Measurements from ENCODE around the gene HBS1L. TPM values are rescaled to one million over a fixed set of nuclear protein-coding genes. Genes with fewer than 3 reads are reported as not detected.

Gene HBS1L
- total and polyA plus RNA-seq, 4 donors = 32.7 to 89.0 (median 52.2) TPM

GRCh38 chr6:135104199-135104598 is 49.6 kb upstream of the HBS1L start:
- Histone ChIP-seq H3K27me3 (ENCODE audit: control insufficient read depth in 4 of 4, insufficient read depth in 4 of 4, low read length in 3 of 4) (no peaks in the 10 kb centered on the region), H3K9ac (ENCODE audit: low read depth in 1 of 2, low read length in 2 of 2) (no peak overlapping the region), H3K36me3 (ENCODE audit: control insufficient read depth in 4 of 4, insufficient read depth in 3 of 4, low read depth in 1 of 4, low read length in 3 of 4) (no peaks in the 10 kb centered on the region), H3K4me3 (ENCODE audit: low read depth in 1 of 3, low read length in 3 of 3) (no peak overlapping the region), H3K27ac (ENCODE audit: low read depth in 1 of 2, low read length in 2 of 2) (no peak overlapping the region), H3K4me1 (ENCODE audit: control insufficient read depth in 4 of 4, insufficient read depth in 4 of 4, low read length in 3 of 4) (no peaks in the 10 kb centered on the region), H3K9me3 (ENCODE audit: control insufficient read depth in 4 of 4, low read length in 3 of 4) (no peaks in the 10 kb centered on the region)
- TF ChIP-seq HNF4A (conservative IDR thresholded peaks at IDR 0.05) (no peak), CTCF (IDR thresholded peaks at IDR 0.05; ENCODE audit: low read depth, low read length, missing input control) (no peak), FOXA2 (IDR thresholded peaks at IDR 0.05) (no peak)
- no peak for DNase-seq (ENCODE audit: low spot score)
- 95% methylated on average over 4 of the region's 4 CpGs for WGBS

- no peaks in the 10 kb centered on the region for H3K4me1 ChIP-seq (ENCODE audit: control insufficient read depth in 4 of 4, insufficient read depth in 4 of 4, low read length in 3 of 4)
- no peaks in the 10 kb centered on the region for H3K36me3 ChIP-seq (ENCODE audit: control insufficient read depth in 4 of 4, insufficient read depth in 3 of 4, low read depth in 1 of 4, low read length in 3 of 4)
- no peak overlapping the region for H3K9ac ChIP-seq (ENCODE audit: low read depth in 1 of 2, low read length in 2 of 2)
- no peak for TF ChIP-seq RXRA (IDR thresholded peaks at IDR 0.05)
- no peak for TF ChIP-seq FOXA1 (IDR thresholded peaks at IDR 0.05)
- TF ChIP-seq ZBTB33 (IDR thresholded peaks at IDR 0.05) = no peak
- TF ChIP-seq RAD21 (IDR thresholded peaks at IDR 0.05) = no peak
- no peak for TF ChIP-seq JUND (IDR thresholded peaks at IDR 0.05)
- TF ChIP-seq FOXA2 (IDR thresholded peaks at IDR 0.05) = no peak
- TF ChIP-seq EGR1 (IDR thresholded peaks at IDR 0.05; ENCODE audit: low read depth in 2 of 2) = no peak
- TF ChIP-seq NR2F2 (IDR thresholded peaks at IDR 0.05) = no peak
- no peak for TF ChIP-seq YY1 (IDR thresholded peaks at IDR 0.05)
- TF ChIP-seq ATF3 (IDR thresholded peaks at IDR 0.05) = no peak
- TF ChIP-seq HNF4A (conservative IDR thresholded peaks at IDR 0.05) = no peak
- no peak for TF ChIP-seq SP1 (IDR thresholded peaks at IDR 0.05)
- TF ChIP-seq TAF1 (conservative IDR thresholded peaks at IDR 0.05) = no peak
- TF ChIP-seq HNF4G (IDR thresholded peaks at IDR 0.05) = no peak
- no peak overlapping the region for H3K4me3 ChIP-seq (ENCODE audit: low read depth in 1 of 3, low read length in 3 of 3)
- H3K27me3 ChIP-seq (ENCODE audit: control insufficient read depth in 4 of 4, insufficient read depth in 4 of 4, low read length in 3 of 4) = no peaks in the 10 kb centered on the region
- DNase-seq (ENCODE audit: low spot score) = no peak
- H3K27ac ChIP-seq (ENCODE audit: low read depth in 1 of 2, low read length in 2 of 2) = no peak overlapping the region
- no peaks in the 10 kb centered on the region for H3K9me3 ChIP-seq (ENCODE audit: control insufficient read depth in 4 of 4, low read length in 3 of 4)
Observed at GRCh38 chr6:135102191-135102590, 47.6 kb upstream of the HBS1L start.

- Histone ChIP-seq H3K36me3 (ENCODE audit: control insufficient read depth in 4 of 4, insufficient read depth in 3 of 4, low read depth in 1 of 4, low read length in 3 of 4) (no peaks in the 10 kb centered on the region), H3K27me3 (ENCODE audit: control insufficient read depth in 4 of 4, insufficient read depth in 4 of 4, low read length in 3 of 4) (no peaks in the 10 kb centered on the region), H3K27ac (ENCODE audit: low read depth in 1 of 2, low read length in 2 of 2) (no peak overlapping the region), H3K4me3 (ENCODE audit: low read depth in 1 of 3, low read length in 3 of 3) (no peak overlapping the region), H3K9ac (ENCODE audit: low read depth in 1 of 2, low read length in 2 of 2) (no peak overlapping the region), H3K9me3 (ENCODE audit: control insufficient read depth in 4 of 4, low read length in 3 of 4) (no peaks in the 10 kb centered on the region), H3K4me1 (ENCODE audit: control insufficient read depth in 4 of 4, insufficient read depth in 4 of 4, low read length in 3 of 4) (no peaks in the 10 kb centered on the region)
- 86% methylated on average over 5 of the region's 5 CpGs for WGBS
- no peak for DNase-seq (ENCODE audit: low spot score)
- TF ChIP-seq HNF4A (conservative IDR thresholded peaks at IDR 0.05) (no peak), EGR1 (IDR thresholded peaks at IDR 0.05; ENCODE audit: low read depth in 2 of 2) (no peak), NR2F2 (IDR thresholded peaks at IDR 0.05) (no peak), HNF4G (IDR thresholded peaks at IDR 0.05) (no peak), YY1 (IDR thresholded peaks at IDR 0.05) (no peak), FOXA2 (IDR thresholded peaks at IDR 0.05) (no peak), FOXA1 (IDR thresholded peaks at IDR 0.05) (no peak), TAF1 (conservative IDR thresholded peaks at IDR 0.05) (no peak), CTCF (IDR thresholded peaks at IDR 0.05; ENCODE audit: low read depth, low read length, missing input control) (no peak), ZBTB33 (IDR thresholded peaks at IDR 0.05) (no peak), MAX (IDR thresholded peaks at IDR 0.05) (no peak), JUND (IDR thresholded peaks at IDR 0.05) (no peak), GABPA (IDR thresholded peaks at IDR 0.05 in 1 of 2, conservative IDR thresholded peaks at IDR 0.05 in 1 of 2) (no peak), RXRA (IDR thresholded peaks at IDR 0.05) (no peak)
Observed at GRCh38 chr6:135097172-135097571, 42.5 kb upstream of the HBS1L start.

Data from liver (tissue), 9 donors.